ENCODE measurements around the gene PAWR. TPM values are rescaled to one million over a fixed set of nuclear protein-coding genes. Genes with fewer than 3 reads are reported as not detected.
A peak's percentile ranks its signal among the peaks of the same experiment; 100 is the strongest.

PAWR gene
- total RNA-seq, 3 donors from 2014 or later: 17.0 to 155 (median 101) TPM

- Histone ChIP-seq H3K36me3 (peaks cover 3% of the 10 kb centered on the region), H3K4me1 (no peaks in the 10 kb centered on the region), H3K4me3 (no peak overlapping the region), H3K27me3 (no peaks in the 10 kb centered on the region), H3K27ac (no peak overlapping the region), H3K9me3 (no peaks in the 10 kb centered on the region)
- no peak for DNase-seq (ENCODE audit: low spot score in 2 of 2)
- intact Hi-C loops (cut with DNase I; ENCODE audit: low total_unique reads): loop anchor here (10.0 kb wide), 1 partner anchor 1057 kb away; no protein-coding TSS in a partner anchor
- TF ChIP-seq, protein P1, sequence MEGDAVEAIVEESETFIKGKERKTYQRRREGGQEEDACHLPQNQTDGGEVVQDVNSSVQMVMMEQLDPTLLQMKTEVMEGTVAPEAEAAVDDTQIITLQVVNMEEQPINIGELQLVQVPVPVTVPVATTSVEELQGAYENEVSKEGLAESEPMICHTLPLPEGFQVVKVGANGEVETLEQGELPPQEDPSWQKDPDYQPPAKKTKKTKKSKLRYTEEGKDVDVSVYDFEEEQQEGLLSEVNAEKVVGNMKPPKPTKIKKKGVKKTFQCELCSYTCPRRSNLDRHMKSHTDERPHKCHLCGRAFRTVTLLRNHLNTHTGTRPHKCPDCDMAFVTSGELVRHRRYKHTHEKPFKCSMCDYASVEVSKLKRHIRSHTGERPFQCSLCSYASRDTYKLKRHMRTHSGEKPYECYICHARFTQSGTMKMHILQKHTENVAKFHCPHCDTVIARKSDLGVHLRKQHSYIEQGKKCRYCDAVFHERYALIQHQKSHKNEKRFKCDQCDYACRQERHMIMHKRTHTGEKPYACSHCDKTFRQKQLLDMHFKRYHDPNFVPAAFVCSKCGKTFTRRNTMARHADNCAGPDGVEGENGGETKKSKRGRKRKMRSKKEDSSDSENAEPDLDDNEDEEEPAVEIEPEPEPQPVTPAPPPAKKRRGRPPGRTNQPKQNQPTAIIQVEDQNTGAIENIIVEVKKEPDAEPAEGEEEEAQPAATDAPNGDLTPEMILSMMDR (IDR thresholded peaks at IDR 0.05): no peak
- TF ChIP-seq POLR2A (IDR thresholded peaks at IDR 0.05) (no peak), POLR2AphosphoS5 (IDR thresholded peaks at IDR 0.05) (no peak)
Measured at GRCh38 chr12:79587368-79587767, 103.4 kb downstream of the PAWR start.

GRCh38 chr12:79585147-79585546 is 105.6 kb downstream of the PAWR start:
- H3K4me1 ChIP-seq: no peaks in the 10 kb centered on the region
- TF ChIP-seq, protein P1 (IDR thresholded peaks at IDR 0.05): no peak
- no peak for TF ChIP-seq POLR2A (IDR thresholded peaks at IDR 0.05)
- TF ChIP-seq POLR2AphosphoS5 (IDR thresholded peaks at IDR 0.05): no peak
- no peak overlapping the region for H3K4me3 ChIP-seq
- no peaks in the 10 kb centered on the region for H3K27me3 ChIP-seq
- intact Hi-C loops (cut with DNase I; ENCODE audit: low total_unique reads): loop anchor here (10.0 kb wide), 1 partner anchor 1060 kb away; no protein-coding TSS in a partner anchor
- H3K9me3 ChIP-seq: no peaks in the 10 kb centered on the region
- no peaks in the 10 kb centered on the region for H3K36me3 ChIP-seq
- no peak overlapping the region for H3K27ac ChIP-seq
- DNase-seq (ENCODE audit: low spot score in 2 of 2): no peak

GRCh38 chr12:79573820-79574219 is 116.9 kb downstream of the PAWR start:
- H3K27ac ChIP-seq: no peak overlapping the region
- H3K4me3 ChIP-seq: peak overlapping the region in 1 of 3 donors; percentile 6
- H3K27me3 ChIP-seq: no peaks in the 10 kb centered on the region
- H3K36me3 ChIP-seq: peaks cover 3% of the 10 kb centered on the region
- intact Hi-C loops (cut with DNase I; ENCODE audit: low total_unique reads): no loop called here
- no peaks in the 10 kb centered on the region for H3K4me1 ChIP-seq
- H3K9me3 ChIP-seq: peaks cover 14 to 26% of the 10 kb centered on the region in 2 donors
- TF ChIP-seq POLR2AphosphoS5 (IDR thresholded peaks at IDR 0.05) (no peak), POLR2A (IDR thresholded peaks at IDR 0.05) (no peak)
- TF ChIP-seq, protein P1 (IDR thresholded peaks at IDR 0.05): no peak
- no peak for DNase-seq (ENCODE audit: low spot score in 2 of 2)

- no peak overlapping the region for H3K27ac ChIP-seq
- H3K36me3 ChIP-seq: peaks cover 3% of the 10 kb centered on the region
- no peaks in the 10 kb centered on the region for H3K27me3 ChIP-seq
- peaks cover 14 to 26% of the 10 kb centered on the region in 2 donors for H3K9me3 ChIP-seq
- intact Hi-C loops (cut with DNase I; ENCODE audit: low total_unique reads): loop anchor here (10.0 kb wide), 1 partner anchor 125 kb away; the partner anchor contains the start of gene PAWR
- no peak for DNase-seq (ENCODE audit: low spot score in 2 of 2)
- no peak overlapping the region for H3K4me3 ChIP-seq
- TF ChIP-seq POLR2AphosphoS5 (IDR thresholded peaks at IDR 0.05) (no peak), POLR2A (IDR thresholded peaks at IDR 0.05) (no peak)
- TF ChIP-seq, protein P1 (IDR thresholded peaks at IDR 0.05): no peak
- no peaks in the 10 kb centered on the region for H3K4me1 ChIP-seq
Measured at GRCh38 chr12:79569679-79570078, 121.1 kb downstream of the PAWR start.

- no peaks in the 10 kb centered on the region for H3K4me1 ChIP-seq
- peak overlapping the region in 1 of 2 donors; percentile 14 for H3K27ac ChIP-seq
- H3K9me3 ChIP-seq: peaks cover 5 to 7% of the 10 kb centered on the region in 2 donors
- no peak overlapping the region for H3K4me3 ChIP-seq
- peaks cover 3% of the 10 kb centered on the region for H3K36me3 ChIP-seq
- TF ChIP-seq POLR2AphosphoS5 (IDR thresholded peaks at IDR 0.05) (no peak), POLR2A (IDR thresholded peaks at IDR 0.05) (no peak)
- TF ChIP-seq, protein P1 (IDR thresholded peaks at IDR 0.05): no peak
- DNase-seq (ENCODE audit: low spot score in 2 of 2): no peak
- no peaks in the 10 kb centered on the region for H3K27me3 ChIP-seq
- intact Hi-C loops (cut with DNase I; ENCODE audit: low total_unique reads): loop anchor here (10.0 kb wide), 1 partner anchor 128 kb away; the partner anchor contains the start of gene PAWR
Measured at GRCh38 chr12:79567175-79567563, 123.6 kb downstream of the PAWR start.

Data from breast epithelium (tissue), 4 donors.